Midbrain (tissue), 1 donor: ENCODE data around the gene MAGT1.
"Not testable (repeated sequence)": the region's sequence is repeated elsewhere in the genome, so short reads cannot be mapped to it uniquely, and the experiment has no call there.

ENCODE experiments used
- DNase-seq: peaks from one replicate; lab custom pipeline; 2025; lab: John Stamatoyannopoulos, UW

The MAGT1 gene

GRCh38 chrX:77894921-77895886, at the start of gene MAGT1:
MAGT1 (minus strand) TSS chrX:77895435; CDS start chrX:77895410, 25 bp downstream.
- DNase-seq, result peak; percentile 95

- not testable (repeated sequence) for DNase-seq
Measured at GRCh38 chrX:77945031-77945430, 49.8 kb upstream of the MAGT1 start.

GRCh38 chrX:77938083-77938680, 42.9 kb upstream of the MAGT1 start:
- DNase-seq, result no peak

DNA sequence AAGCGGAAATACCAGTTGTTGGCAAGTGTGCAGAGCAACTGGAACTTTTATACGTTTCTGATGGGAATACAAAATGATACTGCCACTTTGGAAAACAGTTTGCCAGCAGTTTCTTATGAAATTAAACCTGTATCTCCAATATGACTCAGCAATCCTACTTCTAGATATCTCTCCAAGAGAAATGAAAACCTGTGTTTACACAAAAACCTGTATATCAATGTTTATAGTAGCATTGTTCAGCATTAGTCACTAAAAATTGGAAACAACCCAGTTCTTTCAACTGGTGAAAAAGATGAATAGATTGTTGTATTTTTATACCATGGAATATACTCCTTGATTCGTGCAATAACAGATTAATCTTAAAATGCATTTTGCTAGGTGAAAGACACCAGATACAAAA, 42.1 kb upstream of the MAGT1 start:
- no peak for DNase-seq

DNA sequence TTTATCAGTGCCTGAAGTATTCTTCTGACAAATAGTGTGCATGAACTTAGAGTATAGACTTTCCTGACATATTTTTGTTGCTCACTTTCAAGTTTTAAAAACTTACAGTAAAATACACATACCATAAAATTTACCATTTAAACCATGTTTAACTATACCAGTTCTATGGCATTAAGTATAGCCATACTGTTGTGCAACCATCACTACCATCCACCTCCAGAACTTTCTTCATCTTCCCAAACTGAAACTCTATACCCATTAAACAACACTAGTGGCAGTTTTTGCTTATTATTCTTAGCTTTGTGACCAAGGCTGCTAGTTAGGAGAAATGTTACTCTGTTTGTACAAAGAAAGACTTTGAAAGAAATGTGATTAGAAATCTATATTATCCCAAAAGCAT, 41.1 kb upstream of the MAGT1 start:
- no peak for DNase-seq

GRCh38 chrX:77935886-77936285, 40.7 kb upstream of the MAGT1 start:
- no peak for DNase-seq

DNA sequence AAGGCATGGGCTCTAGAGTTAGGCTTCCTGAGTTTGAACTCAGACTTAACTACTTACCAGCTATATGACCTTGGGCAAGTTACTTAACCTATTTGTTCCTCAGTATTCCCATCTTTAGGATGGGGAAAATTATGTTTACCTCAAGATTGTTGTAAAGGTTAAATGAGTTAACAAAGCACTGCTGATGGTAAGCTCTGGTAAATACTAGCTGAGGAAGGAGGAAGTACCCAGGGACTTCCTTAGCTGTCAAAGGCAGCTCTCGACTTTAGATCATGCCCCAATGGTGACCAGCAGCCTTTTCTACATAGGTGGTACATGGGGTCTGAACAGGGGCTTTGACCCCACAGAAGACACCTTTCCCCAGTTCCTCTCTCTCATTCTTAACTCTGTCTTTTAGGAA, 35.3 kb upstream of the MAGT1 start:
- no peak for DNase-seq

DNA sequence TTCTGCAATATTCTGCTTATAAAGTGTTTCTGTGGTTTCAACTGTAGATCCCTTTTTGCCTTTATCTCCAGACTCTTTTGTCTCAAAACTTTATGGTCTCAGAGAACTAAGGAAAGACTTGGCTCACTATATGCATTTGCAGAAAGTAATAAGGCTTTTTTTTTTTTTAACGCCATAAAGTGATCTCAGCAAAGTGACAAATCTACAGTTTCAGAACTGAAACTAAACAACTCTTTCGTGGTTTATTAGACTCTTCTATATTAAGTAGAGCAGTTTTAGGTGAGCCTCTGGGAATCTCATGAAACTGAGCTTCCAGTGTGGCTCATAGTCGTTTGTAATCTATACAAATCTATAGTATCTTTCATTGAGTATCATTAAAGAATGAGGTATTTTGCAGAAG, 30.5 kb upstream of the MAGT1 start:
- no peak for DNase-seq

DNA sequence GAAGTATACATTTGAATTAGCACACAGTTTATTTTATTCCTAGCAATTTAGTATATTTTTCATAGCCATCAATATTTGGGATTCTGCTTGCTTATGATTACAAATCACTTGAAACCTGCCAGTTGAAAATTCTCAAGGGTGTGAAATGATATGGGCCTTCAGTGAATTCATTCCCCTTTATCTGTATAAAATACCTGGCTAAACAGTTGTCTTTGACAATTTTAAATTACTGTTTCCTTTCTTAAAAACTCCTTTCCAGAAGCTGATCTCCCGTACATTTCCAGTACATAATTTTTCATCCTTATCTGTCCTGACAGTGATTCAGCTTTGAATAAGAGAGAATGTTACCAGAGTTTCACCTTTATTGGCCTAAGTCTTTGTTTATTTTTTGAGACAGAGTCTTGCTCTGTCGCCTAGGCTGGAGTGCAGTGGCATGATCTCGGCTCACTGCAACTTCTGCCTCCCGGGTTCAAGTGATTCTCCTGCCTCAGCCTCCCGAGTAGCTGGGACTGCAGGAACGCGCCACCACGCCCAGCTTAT, 29.2 kb upstream of the MAGT1 start:
- no peak for DNase-seq

DNA sequence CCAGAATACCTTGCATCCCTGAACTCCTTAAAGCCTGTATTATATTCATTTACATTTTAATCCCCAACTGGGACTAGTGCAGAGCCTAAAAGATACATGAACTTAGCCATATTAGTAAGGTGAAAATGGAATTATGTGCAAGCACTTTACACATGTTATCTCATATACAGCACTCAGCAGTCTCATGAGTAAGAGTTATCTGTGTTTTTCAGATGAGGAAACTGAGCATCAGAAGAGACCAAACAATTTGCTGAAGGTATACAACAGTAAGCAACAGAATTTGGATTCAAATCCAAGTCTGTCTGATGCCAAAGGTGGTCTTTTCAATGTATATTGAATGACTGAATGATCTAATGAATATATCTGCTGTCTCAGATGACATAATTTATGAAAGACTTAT, 27.6 kb upstream of the MAGT1 start:
- no peak for DNase-seq

- DNase-seq, result not testable (repeated sequence)
Measured at GRCh38 chrX:77919370-77919769, 24.1 kb upstream of the MAGT1 start.

DNA sequence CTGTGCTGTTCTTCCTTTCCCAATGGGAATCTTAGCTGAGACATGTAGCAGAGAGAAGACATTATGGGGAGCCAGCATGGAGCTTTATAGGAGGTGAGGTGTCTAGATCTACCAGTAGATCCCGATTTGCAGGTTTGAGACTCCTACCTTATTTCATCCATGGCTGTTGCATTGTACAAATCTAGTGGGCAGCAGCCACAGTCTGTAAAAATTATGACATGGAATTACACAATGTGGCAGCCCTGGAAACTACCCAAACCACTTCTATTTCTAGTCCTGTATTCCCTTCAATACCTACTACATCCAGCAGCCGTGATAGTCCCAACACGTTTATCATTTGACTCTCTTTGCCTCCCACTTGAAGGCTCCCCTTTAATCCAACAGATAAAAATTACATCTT, 23.3 kb upstream of the MAGT1 start:
- no peak for DNase-seq

DNA sequence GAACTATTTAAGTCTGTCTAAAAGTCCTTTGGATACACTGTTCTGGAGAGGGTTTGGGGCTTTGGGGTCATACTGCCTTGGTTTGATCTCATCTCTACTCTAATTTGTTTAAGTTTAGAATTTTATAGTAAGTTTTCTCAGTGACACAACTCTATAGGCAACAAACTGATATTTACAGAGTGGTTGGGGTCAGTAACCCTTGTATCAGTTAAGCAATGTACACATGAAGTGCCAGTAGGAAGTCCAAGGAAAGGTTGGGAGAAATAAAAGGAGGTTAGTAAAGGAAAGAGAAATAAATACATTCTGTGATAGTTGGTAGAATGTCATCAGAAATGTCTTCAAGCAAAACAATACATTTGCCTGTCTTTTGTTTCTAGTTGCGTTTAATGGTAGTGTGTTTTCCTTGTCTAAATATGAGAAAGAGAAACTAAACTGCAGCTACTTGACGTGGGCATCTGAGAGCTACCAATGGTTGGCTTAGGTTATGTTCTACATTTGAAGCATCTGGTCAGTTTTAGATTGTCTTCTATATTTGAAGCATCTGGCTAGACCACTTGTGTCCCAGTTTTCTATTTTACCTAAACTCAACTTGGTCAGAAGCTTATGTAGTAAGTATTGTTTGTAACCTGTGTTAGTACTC, 22.2 kb upstream of the MAGT1 start:
- no peak for DNase-seq

DNA sequence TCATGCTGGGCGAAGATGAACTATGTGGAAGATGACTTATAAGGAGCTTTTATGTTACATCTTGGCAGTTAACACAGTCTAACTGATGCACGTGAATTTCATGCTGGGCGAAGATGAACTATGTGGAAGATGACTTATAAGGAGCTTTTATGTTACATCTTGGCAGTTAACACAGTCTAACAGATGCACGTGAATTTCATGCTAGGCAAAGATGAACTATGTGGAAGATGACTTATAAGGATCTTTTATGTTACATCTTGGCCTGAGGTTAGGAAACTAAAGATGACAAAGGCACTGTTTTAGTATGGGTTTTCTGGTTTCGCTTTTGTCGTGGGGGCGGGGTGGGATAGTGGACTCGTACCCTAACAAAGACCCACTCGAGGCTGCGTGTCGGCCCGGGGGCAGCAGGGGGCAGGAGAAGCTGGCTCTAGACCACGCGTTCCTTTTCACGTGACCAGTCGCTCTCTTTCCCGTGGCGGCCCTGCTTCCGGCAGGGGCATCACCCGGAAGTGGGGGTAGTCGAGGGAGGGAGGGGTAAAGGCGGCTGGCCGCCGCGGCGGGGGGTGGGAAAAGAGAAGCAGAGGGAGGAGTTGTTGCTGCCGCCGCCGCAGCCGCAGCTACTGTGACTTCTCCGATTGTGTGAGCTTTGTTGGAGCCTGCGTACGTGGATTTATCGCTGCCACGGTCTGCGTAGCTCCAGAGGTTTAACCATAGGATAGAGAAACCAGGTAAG, 15.0 kb upstream of the MAGT1 start, which contains the start of gene ATP7A:
ATP7A (plus strand) TSS at position 586 of the 733 bp plus-strand sequence. CDS start 60,949 bp downstream, outside the sequence.
- peak; percentile 82 for DNase-seq

- DNase-seq, result no peak
Measured at GRCh38 chrX:77901506-77901905, 6.3 kb upstream of the MAGT1 start.

DNA sequence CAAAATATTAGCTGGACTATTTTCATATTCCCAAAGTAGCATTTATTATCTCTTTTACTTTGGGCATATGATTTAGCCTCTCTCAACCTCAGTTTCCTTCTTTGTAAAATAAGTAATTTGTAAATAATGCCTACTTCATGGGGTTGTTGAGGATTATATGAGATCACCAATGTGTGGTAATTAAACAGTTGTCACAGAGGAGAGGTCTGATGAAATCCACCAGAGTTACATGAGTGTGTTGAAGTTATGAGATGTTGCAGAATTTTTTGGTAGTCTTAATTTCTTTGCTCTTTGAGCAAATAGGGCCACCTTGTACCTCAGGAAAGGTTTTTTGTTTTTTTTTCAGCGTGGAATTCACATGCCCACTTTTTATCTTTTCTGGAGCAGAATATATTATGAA, 5.5 kb upstream of the MAGT1 start:
- no peak for DNase-seq

GRCh38 chrX:77899081-77899828, 4.0 kb upstream of the MAGT1 start, which contains the start of gene COX7B:
COX7B (plus strand) TSS chrX:77899468; CDS start chrX:77899554, 86 bp downstream.
- DNase-seq, result peak; percentile 94

DNA sequence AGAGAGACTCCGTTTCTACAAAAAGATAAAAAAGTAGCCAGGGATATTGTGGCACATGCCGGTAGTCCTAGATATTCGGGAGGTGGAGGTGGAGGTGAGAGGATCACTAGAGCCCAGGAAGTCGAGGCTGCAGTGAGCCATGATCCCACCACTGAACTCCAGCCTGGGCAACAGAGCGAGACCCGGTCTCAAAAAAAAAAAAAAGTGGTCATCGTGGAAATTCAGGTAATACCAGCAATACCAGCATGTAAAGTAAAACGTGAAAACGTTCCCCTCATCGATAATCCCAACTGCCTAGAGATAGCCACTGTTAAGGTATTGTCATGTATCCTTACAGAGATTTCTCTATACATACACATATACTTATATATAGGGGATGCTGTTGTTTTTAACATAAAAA, 1.5 kb downstream of the MAGT1 start:
- DNase-seq, result no peak

- no peak for DNase-seq
Measured at GRCh38 chrX:77892887-77893286, 2.3 kb downstream of the MAGT1 start.

GRCh38 chrX:77881418-77881817, 13.8 kb downstream of the MAGT1 start:
- not testable (repeated sequence) for DNase-seq

DNA sequence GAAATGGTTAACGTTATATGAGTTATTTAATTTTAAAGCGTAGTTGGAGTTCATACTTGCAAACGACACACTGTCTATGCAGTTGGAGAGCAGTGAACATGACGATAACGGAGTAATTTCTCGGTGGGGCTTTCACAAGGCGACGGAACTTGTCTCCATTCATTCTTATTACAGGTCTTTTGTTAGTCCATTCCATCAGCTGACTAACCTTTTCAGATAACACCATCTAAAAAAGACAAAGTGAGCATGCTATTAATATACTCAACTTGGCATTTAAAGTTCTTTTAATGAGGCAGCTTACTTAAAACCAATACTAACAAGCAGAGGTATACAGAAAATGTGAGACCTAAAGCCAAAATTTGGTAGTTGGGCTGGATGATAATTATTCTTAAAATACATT, 19.9 kb downstream of the MAGT1 start:
- DNase-seq, result no peak
